Stimulated activated CD8-positive, alpha-beta memory T cell treated with anti-CD3 and anti-CD28 coated beads, Interleukin-12 subunit alpha, Interleukin-12 subunit beta, amount 100 ng/mL, for 24 hours (primary cell): Measurements from ENCODE around the gene DHCR7.
A peak's percentile ranks its signal among the peaks of the same experiment; 100 is the strongest.

Source experiments
- DNase-seq: peaks from one replicate; pipeline ENCODE4 v3.0.0-alpha.2; 2020; ENCODE audit errors: extremely low read depth

The DHCR7 gene

GRCh38 chr11:71456831-71457230 is 8.6 kb upstream of the DHCR7 start:
- DNase-seq, result no peak

- no peak for DNase-seq
Measured at GRCh38 chr11:71456294-71456693, 8.1 kb upstream of the DHCR7 start.

GRCh38 chr11:71454470-71455113 is 6.4 kb upstream of the DHCR7 start:
- no peak for DNase-seq

GRCh38 chr11:71453918-71454304 is 5.7 kb upstream of the DHCR7 start:
- no peak for DNase-seq

- peak; percentile 85 for DNase-seq
Measured at GRCh38 chr11:71453037-71453917, 5.1 kb upstream of the DHCR7 start, which contains the start of gene NADSYN1. Gene NADSYN1, plus strand, starts transcription at chr11:71453203. Its CDS starts 94 bp downstream, at chr11:71453297.

- no peak for DNase-seq
Measured at GRCh38 chr11:71452199-71453036, 4.2 kb upstream of the DHCR7 start.

GRCh38 chr11:71451596-71452198 is 3.5 kb upstream of the DHCR7 start:
- no peak for DNase-seq

- no peak for DNase-seq
Measured at GRCh38 chr11:71450939-71451338, 2.7 kb upstream of the DHCR7 start.

- DNase-seq, result no peak
Measured at GRCh38 chr11:71450507-71450906, 2.3 kb upstream of the DHCR7 start.

GRCh38 chr11:71449596-71449995 is 1.4 kb upstream of the DHCR7 start:
- DNase-seq, result no peak

- no peak for DNase-seq
Measured at GRCh38 chr11:71447791-71448256, 369 bp downstream of the DHCR7 start.

GRCh38 chr11:71446942-71447688 is 1.1 kb downstream of the DHCR7 start:
- no peak for DNase-seq

GRCh38 chr11:71446150-71446549 is 2.0 kb downstream of the DHCR7 start:
- no peak for DNase-seq

- no peak for DNase-seq
Measured at GRCh38 chr11:71444811-71445210, 3.4 kb downstream of the DHCR7 start.

- no peak for DNase-seq
Measured at GRCh38 chr11:71443736-71444445, 4.3 kb downstream of the DHCR7 start.

GRCh38 chr11:71442880-71443279 is 5.3 kb downstream of the DHCR7 start:
- DNase-seq, result no peak

- no peak for DNase-seq
Measured at GRCh38 chr11:71442123-71442522, 6.1 kb downstream of the DHCR7 start.

- no peak for DNase-seq
Measured at GRCh38 chr11:71441251-71441650, 6.9 kb downstream of the DHCR7 start.

GRCh38 chr11:71440021-71440755 is 8.0 kb downstream of the DHCR7 start:
- no peak for DNase-seq

- no peak for DNase-seq
Measured at GRCh38 chr11:71438650-71439049, 9.5 kb downstream of the DHCR7 start.
